Transverse colon (tissue), 4 donors: Measurements from ENCODE around the gene PIGU. TPM values are rescaled to one million over a fixed set of nuclear protein-coding genes. Genes with fewer than 3 reads are reported as not detected.

Experiments used
- DNase-seq: peaks from one replicate; pipeline ENCODE4 v3.0.0-alpha.2; 2019
- H3K27ac ChIP-seq, 4 donors: fragments of 200-600 bp; sonication (generic); 2 replicates each; pipeline ENCODE4 v1.5.1; 2016 to 2018; ENCODE audit warnings: inconsistent platforms in 4 of 4
- H3K27me3 ChIP-seq: fragments of 200-600 bp; sonication (generic); 2 replicates; pipeline ENCODE4 v1.5.1; 2017; ENCODE audit warnings: inconsistent platforms
- H3K36me3 ChIP-seq, 4 donors: fragments of 200-600 bp; sonication (generic); 2 replicates each; pipeline ENCODE4 v1.5.1; 2017 to 2019; ENCODE audit warnings: inconsistent platforms in 4 of 4
- H3K4me1 ChIP-seq, 4 donors: fragments of 200-600 bp; sonication (generic); 2 replicates each; pipeline ENCODE4 v1.5.1; 2017 to 2020; ENCODE audit warnings: inconsistent platforms in 4 of 4
- H3K4me3 ChIP-seq, 4 donors: fragments of 200-600 bp; sonication (generic); 1 replicate in 1 of 4; 2 replicates in 3 of 4; pipeline versions ENCODE4 v1.5.1 to v1.6.1; 2017 to 2019; ENCODE audit warnings: inconsistent platforms in 4 of 4
- H3K9me3 ChIP-seq, 2 donors: fragments of 200-600 bp; sonication (generic); 2 replicates each; pipeline ENCODE4 v1.5.1; 2017 to 2019; ENCODE audit warnings: inconsistent platforms in 2 of 2
- CTCF ChIP-seq, 5 experiments: fragments of 200-600 bp in 3 of 5; fragments of 450-650 bp in 2 of 5; sonication (generic) in 3 of 5; IDR thresholded peaks; 1 replicate in 2 of 5; 2 replicates in 3 of 5; pipeline ENCODE4 v1.5.1; 2016 to 2017; ENCODE audit warnings: antibody characterized with exemption in 5 of 5, inconsistent platforms in 3 of 5, mild to moderate bottlenecking in 2 of 5, moderate library complexity in 1 of 5
- EP300 ChIP-seq: sonication (generic); formaldehyde crosslinking; IDR thresholded peaks from one replicate; pipeline ENCODE4 v1.6.1; 2017; ENCODE audit warnings: antibody characterized with exemption, low read depth
- POLR2A ChIP-seq: fragments of 450-650 bp; IDR thresholded peaks from one replicate; pipeline ENCODE4 v1.6.1; 2016; ENCODE audit warnings: antibody characterized with exemption, mild to moderate bottlenecking, moderate library complexity
- POLR2AphosphoS5 ChIP-seq, 3 donors: sonication (generic); formaldehyde crosslinking; IDR thresholded peaks; one replicate each; pipeline ENCODE4 v1.6.1; 2016; ENCODE audit warnings: antibody characterized with exemption in 3 of 3
- WGBS, 2 donors: methylation state at CpG; one replicate each; pipeline ENCODE4 v1.1.5; 2018; ENCODE audit warnings: low coverage in 1 of 2; 5-methylcytosine and 5-hydroxymethylcytosine counted together
- in situ Hi-C, 4 donors: fragments of 200-750 bp; cut with MboI; loops; one replicate each; pipeline versions ENCODE4 v1.15.0 to v1.15.1; 2017; ENCODE audit warnings: low sequenced_read_pairs in 3 of 4, low pct_ligation_motif_present in 1 of 4, low pct_unique_long_range_greater_than_20kb in 1 of 4
- intact Hi-C: fragments of 100-400 bp; cut with DNase I; formaldehyde crosslinking; loops from one replicate; pipeline ENCODE4 v1.15.1; 2023; ENCODE audit warnings: low total_unique reads
- total RNA-seq, 4 donors: library from RNA; depleted of rRNA; stranded (reverse); fragments of >200 nt; gene quantifications; one replicate each; pipeline ENCODE4 v1.1.0, GENCODE V29; 2016

Gene PIGU
- total RNA-seq, 4 donors from 2014 or later = 4.1 to 28.7 (median 16.8) TPM

GRCh38 chr20:34532320-34532719, 144.6 kb downstream of the PIGU start:
- Histone ChIP-seq H3K27me3 (no peaks in the 10 kb centered on the region), H3K4me3 (no peak overlapping the region), H3K27ac (no peak overlapping the region), H3K36me3 (peaks cover 0 to 50% (median 16%) of the 10 kb centered on the region in 4 donors), H3K9me3 (no peaks in the 10 kb centered on the region), H3K4me1 (peaks cover 5 to 19% (median 9%) of the 10 kb centered on the region in 4 donors)
- no peak for TF ChIP-seq CTCF (IDR thresholded peaks at IDR 0.05)
- no peak for TF ChIP-seq EP300
- no peak for TF ChIP-seq POLR2AphosphoS5 (IDR thresholded peaks at IDR 0.05)
- no peak for TF ChIP-seq POLR2A
- intact Hi-C loops = no loop called here
- no peak for DNase-seq
- in situ Hi-C loops = no loop called here
- WGBS, 2 donors = 84% methylated on average over 8 of the region's 8 CpGs; no CpG with 5 or more reads in 1 of the 2 donors

GRCh38 chr20:34531608-34532265, 145.2 kb downstream of the PIGU start:
- Histone ChIP-seq H3K4me3 (no peak overlapping the region), H3K4me1 (peaks cover 10 to 24% (median 11%) of the 10 kb centered on the region in 4 donors), H3K36me3 (peaks cover 0 to 50% (median 18%) of the 10 kb centered on the region in 4 donors), H3K9me3 (no peaks in the 10 kb centered on the region), H3K27me3 (no peaks in the 10 kb centered on the region), H3K27ac (no peak overlapping the region)
- TF ChIP-seq POLR2A = no peak
- TF ChIP-seq CTCF (IDR thresholded peaks at IDR 0.05) = no peak
- no peak for TF ChIP-seq POLR2AphosphoS5 (IDR thresholded peaks at IDR 0.05)
- no peak for TF ChIP-seq EP300
- 83 to 90% methylated on average over 2 to 8 of the region's 8 CpGs for WGBS, 2 donors
- in situ Hi-C loops (no loop called here), intact Hi-C loops (no loop called here)
- no peak for DNase-seq

- Histone ChIP-seq H3K4me3 (no peak overlapping the region), H3K27ac (no peak overlapping the region), H3K27me3 (no peaks in the 10 kb centered on the region), H3K4me1 (peaks cover 23 to 38% (median 23%) of the 10 kb centered on the region in 4 donors), H3K36me3 (peaks cover 0 to 38% (median 18%) of the 10 kb centered on the region in 4 donors), H3K9me3 (no peaks in the 10 kb centered on the region)
- TF ChIP-seq CTCF (IDR thresholded peaks at IDR 0.05) (no peak), POLR2AphosphoS5 (IDR thresholded peaks at IDR 0.05) (no peak), EP300 (no peak), POLR2A (no peak)
- 59 to 74% methylated on average over 3 to 5 of the region's 5 CpGs for WGBS, 2 donors
- DNase-seq = no peak
- in situ Hi-C loops (no loop called here), intact Hi-C loops (no loop called here)
Observed at GRCh38 chr20:34530342-34530741, 146.6 kb downstream of the PIGU start.

GRCh38 chr20:34529742-34530141, 147.2 kb downstream of the PIGU start:
- Histone ChIP-seq H3K4me1 (peaks cover 27 to 44% (median 29%) of the 10 kb centered on the region in 4 donors), H3K27me3 (no peaks in the 10 kb centered on the region), H3K4me3 (no peak overlapping the region), H3K36me3 (peaks cover 0 to 32% (median 16%) of the 10 kb centered on the region in 4 donors), H3K27ac (no peak overlapping the region), H3K9me3 (no peaks in the 10 kb centered on the region)
- in situ Hi-C loops = loop anchor here in 1 of 4 donors (10.0 kb wide), 1 partner anchor 215 kb away; no protein-coding TSS in a partner anchor
- WGBS, 2 donors = 86 to 88% methylated on average over 1 to 3 of the region's 3 CpGs
- no peak for DNase-seq
- intact Hi-C loops = no loop called here
- TF ChIP-seq POLR2A = no peak
- TF ChIP-seq CTCF (IDR thresholded peaks at IDR 0.05) = no peak
- TF ChIP-seq POLR2AphosphoS5 (IDR thresholded peaks at IDR 0.05) = no peak
- no peak for TF ChIP-seq EP300
